GM12878 (cell line): Measurements from ENCODE around the gene SPRED3.

Experiments used
- BMI1 ChIP-seq: fragments of 450-650 bp; IDR thresholded peaks from 2 replicates; pipeline ENCODE4 v1.6.1; 2016; ENCODE audit warnings: mild to moderate bottlenecking, moderate library complexity, borderline replicate concordance
- CTCF ChIP-seq, 3 experiments: IDR thresholded peaks in 2 of 3; conservative IDR thresholded peaks in 1 of 3; 2 replicates each; pipeline ENCODE4 v1.5.1; 2011; ENCODE audit warnings: low read depth in 3 of 3, low read length in 3 of 3, mild to moderate bottlenecking in 3 of 3, control low read depth in 2 of 3, moderate library complexity in 2 of 3, inconsistent platforms in 1 of 3, mixed read lengths in 1 of 3; ENCODE audit not compliant: control insufficient read depth in 2 of 3, insufficient read depth in 1 of 3; ENCODE audit errors: extremely low read depth in 1 of 3
- POLR2A ChIP-seq: IDR thresholded peaks from 2 replicates; pipeline ENCODE4 v1.6.1; 2011; ENCODE audit warnings: low read depth, mild to moderate bottlenecking, low read length
- RBBP5 ChIP-seq: fragments of 200-600 bp; sonication (generic); conservative IDR thresholded peaks from 2 replicates; pipeline ENCODE4 v1.6.1; 2016
- TAF1 ChIP-seq: IDR thresholded peaks from 2 replicates; pipeline ENCODE4 v1.6.1; 2011; ENCODE audit warnings: mild to moderate bottlenecking, low read depth, low read length, borderline replicate concordance

GRCh38 chr19:38386300-38386970 is 2.1 kb upstream of the SPRED3 start:
- TF ChIP-seq BMI1 (no peak), POLR2A (no peak), CTCF (IDR thresholded peaks at IDR 0.05 in 2 of 3, conservative IDR thresholded peaks at IDR 0.05 in 1 of 3; ENCODE audit: control insufficient read depth in 2 of 3, extremely low read depth in 1 of 3, insufficient read depth in 1 of 3, low read depth in 3 of 3, low read length in 3 of 3) (no peak), RBBP5 (no peak), TAF1 (no peak)
